GM10248 (cell line): ENCODE measurements around the gene CDH22.

Experiments
- CTCF ChIA-PET: fragments of 300-600 bp; sonication (Branson Sonifier 250); formaldehyde crosslinking; extraction: SDS; loops from one replicate; lab custom pipeline; 2021; ENCODE audit warnings: antibody characterized with exemption; lab: Yijun Ruan, JAX
- POLR2A ChIA-PET: fragments of 350-650 bp; sonication (Branson Sonifier 250); formaldehyde crosslinking; extraction: SDS; loops from one replicate; lab custom pipeline; 2020; ENCODE audit warnings: antibody characterized with exemption; lab: Yijun Ruan, JAX
- DNase-seq: peaks from one replicate; pipeline ENCODE4 v3.0.0; 2012; ENCODE audit errors: extremely low spot score
- CTCF ChIP-seq: IDR thresholded peaks from 2 replicates; pipeline ENCODE4 v1.5.1; 2012; ENCODE audit warnings: mild to moderate bottlenecking, low read depth; ENCODE audit errors: extremely low read depth, missing control alignments, control extremely low read depth

The CDH22 gene

GRCh38 chr20:46296526-46297250 lies 11.6 kb downstream of the CDH22 start:
- no peak for DNase-seq
- POLR2A ChIA-PET: no interaction called here
- no peak for TF ChIP-seq CTCF
- CTCF ChIA-PET: interaction anchor here (2.1 kb wide), 1 partner anchor 10 kb away, joined by 7 read pairs; no protein-coding TSS in a partner anchor

GRCh38 chr20:46293084-46293483 lies 15.2 kb downstream of the CDH22 start:
- TF ChIP-seq CTCF: no peak
- DNase-seq: no peak
- POLR2A ChIA-PET: no interaction called here
- CTCF ChIA-PET: interaction anchor here (1.3 kb wide), 1 partner anchor 14 kb away, joined by 3 read pairs; no protein-coding TSS in a partner anchor

GRCh38 chr20:46291401-46291800 lies 16.9 kb downstream of the CDH22 start:
- ChIA-PET POLR2A (no interaction called here), CTCF (no interaction called here)
- no peak for DNase-seq
- no peak for TF ChIP-seq CTCF

GRCh38 chr20:46289432-46289831 lies 18.9 kb downstream of the CDH22 start:
- DNase-seq: no peak
- ChIA-PET CTCF (interaction anchor here (0.8 to 1.9 kb wide), 2 partner anchors 27 to 60 kb away, joined by 3 to 5 read pairs; no protein-coding TSS in a partner anchor), POLR2A (no interaction called here)
- no peak for TF ChIP-seq CTCF

- DNase-seq: no peak
- ChIA-PET POLR2A (interaction anchor here (0.6 kb wide), 1 partner anchor 50 kb away, joined by 3 read pairs; no protein-coding TSS in a partner anchor), CTCF (interaction anchor here (0.7 to 2.1 kb wide), 5 partner anchors 12 to 516 kb away, joined by 3 to 7 read pairs (median 4); no protein-coding TSS in a partner anchor)
- no peak for TF ChIP-seq CTCF
Observed at GRCh38 chr20:46286977-46287376, 21.3 kb downstream of the CDH22 start.

GRCh38 chr20:46286382-46286781 lies 21.9 kb downstream of the CDH22 start:
- POLR2A ChIA-PET: interaction anchor here (0.6 kb wide), 1 partner anchor 51 kb away, joined by 3 read pairs; no protein-coding TSS in a partner anchor
- DNase-seq: no peak
- CTCF ChIA-PET: interaction anchor here (1.1 to 2.1 kb wide), 2 partner anchors 18 to 63 kb away, joined by 4 to 7 read pairs; no protein-coding TSS in a partner anchor
- no peak for TF ChIP-seq CTCF
